ENCODE data around the gene SPPL3. TPM values are rescaled to one million over a fixed set of nuclear protein-coding genes. Genes with fewer than 3 reads are reported as not detected.

SPPL3 gene
- total RNA-seq, 4 donors from 2014 or later: 30.3 to 47.1 (median 34.2) TPM

DNA sequence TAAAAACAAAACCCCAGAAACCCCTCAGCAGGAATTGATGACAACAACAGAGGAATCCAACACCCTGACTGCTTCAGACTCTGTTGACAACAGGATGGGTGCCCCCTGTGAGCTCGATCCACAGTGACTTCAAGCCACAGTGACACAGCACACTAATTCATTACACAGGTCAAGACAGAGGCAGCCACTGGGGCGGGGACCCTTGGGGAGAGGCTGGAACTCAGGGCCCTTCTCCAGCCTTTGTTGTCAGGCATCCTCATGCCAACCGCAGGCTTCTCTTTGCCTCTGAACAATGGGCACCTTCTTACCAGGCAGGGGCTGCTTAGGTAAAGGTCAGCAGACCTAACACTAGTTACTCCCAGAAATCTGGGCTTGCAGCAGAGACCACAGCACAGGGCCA lies 140.9 kb downstream of the SPPL3 start:
- Histone ChIP-seq H3K27me3 (no peaks in the 10 kb centered on the region), H3K36me3 (peaks cover 29 to 90% (median 30%) of the 10 kb centered on the region in 3 donors), H3K4me3 (no peak overlapping the region), H3K27ac (no peak overlapping the region), H3K9me3 (no peaks in the 10 kb centered on the region), H3K4me1 (peaks cover 0 to 34% (median 0%) of the 10 kb centered on the region in 3 donors)
- no peak for DNase-seq
- intact Hi-C loops (cut with DNase I): no loop called here
- WGBS, 2 donors: 33 to 100% methylated on average over 1 of the region's 3 CpGs
- TF ChIP-seq POLR2A (IDR thresholded peaks at IDR 0.05): no peak
- TF ChIP-seq, protein P1, sequence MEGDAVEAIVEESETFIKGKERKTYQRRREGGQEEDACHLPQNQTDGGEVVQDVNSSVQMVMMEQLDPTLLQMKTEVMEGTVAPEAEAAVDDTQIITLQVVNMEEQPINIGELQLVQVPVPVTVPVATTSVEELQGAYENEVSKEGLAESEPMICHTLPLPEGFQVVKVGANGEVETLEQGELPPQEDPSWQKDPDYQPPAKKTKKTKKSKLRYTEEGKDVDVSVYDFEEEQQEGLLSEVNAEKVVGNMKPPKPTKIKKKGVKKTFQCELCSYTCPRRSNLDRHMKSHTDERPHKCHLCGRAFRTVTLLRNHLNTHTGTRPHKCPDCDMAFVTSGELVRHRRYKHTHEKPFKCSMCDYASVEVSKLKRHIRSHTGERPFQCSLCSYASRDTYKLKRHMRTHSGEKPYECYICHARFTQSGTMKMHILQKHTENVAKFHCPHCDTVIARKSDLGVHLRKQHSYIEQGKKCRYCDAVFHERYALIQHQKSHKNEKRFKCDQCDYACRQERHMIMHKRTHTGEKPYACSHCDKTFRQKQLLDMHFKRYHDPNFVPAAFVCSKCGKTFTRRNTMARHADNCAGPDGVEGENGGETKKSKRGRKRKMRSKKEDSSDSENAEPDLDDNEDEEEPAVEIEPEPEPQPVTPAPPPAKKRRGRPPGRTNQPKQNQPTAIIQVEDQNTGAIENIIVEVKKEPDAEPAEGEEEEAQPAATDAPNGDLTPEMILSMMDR (IDR thresholded peaks at IDR 0.05): no peak

DNA sequence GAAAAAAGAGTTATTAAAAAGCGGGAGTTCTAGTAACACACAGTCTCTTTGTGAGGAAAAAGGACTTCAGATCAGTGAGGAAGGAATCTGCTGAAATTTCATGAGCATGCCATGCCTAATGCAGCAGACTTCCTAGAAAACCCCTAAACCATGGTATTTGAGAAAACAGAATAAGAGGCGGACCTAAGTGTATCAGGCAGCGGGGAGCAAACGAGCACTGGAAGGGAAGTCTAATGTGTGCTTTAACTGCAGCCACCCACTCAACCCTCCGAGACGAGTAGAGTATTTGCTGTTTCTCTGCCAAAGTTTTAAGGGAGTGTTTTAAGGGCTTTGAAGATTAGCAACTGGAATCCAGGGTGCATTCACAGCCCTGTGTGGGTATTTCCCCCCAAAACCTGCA lies 142.1 kb downstream of the SPPL3 start:
- TF ChIP-seq, protein P1 (IDR thresholded peaks at IDR 0.05): no peak
- no peak for TF ChIP-seq POLR2A (IDR thresholded peaks at IDR 0.05)
- H3K27ac ChIP-seq: peak overlapping the region; percentile 23 to 74 (median 58)
- H3K9me3 ChIP-seq: no peaks in the 10 kb centered on the region
- H3K4me3 ChIP-seq: no peak overlapping the region
- intact Hi-C loops (cut with DNase I): no loop called here
- peaks cover 0 to 34% (median 0%) of the 10 kb centered on the region in 3 donors for H3K4me1 ChIP-seq
- 49 to 62% methylated on average over 6 of the region's 6 CpGs for WGBS, 2 donors
- no peaks in the 10 kb centered on the region for H3K27me3 ChIP-seq
- DNase-seq: no peak
- peaks cover 18 to 79% (median 19%) of the 10 kb centered on the region in 3 donors for H3K36me3 ChIP-seq

DNA sequence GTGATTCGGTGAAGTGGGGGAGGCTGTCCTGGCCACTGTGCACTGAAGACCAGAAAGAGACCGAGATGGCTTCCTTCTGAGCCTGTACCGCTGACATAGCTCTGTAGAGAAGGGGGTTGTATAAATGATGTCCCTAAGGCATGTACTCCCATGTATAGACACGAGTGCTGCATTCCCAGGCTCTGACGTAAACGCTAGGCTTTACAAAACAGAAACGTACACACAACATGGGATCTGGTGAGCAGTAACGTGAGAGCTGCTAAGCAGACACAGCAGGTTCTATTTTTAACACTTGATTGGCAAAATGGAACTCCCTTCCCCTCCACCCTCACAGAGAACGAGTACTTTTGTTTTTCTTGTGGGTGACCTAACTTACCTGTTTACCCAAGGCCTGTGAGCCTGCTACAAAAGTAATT lies 142.6 kb downstream of the SPPL3 start:
- TF ChIP-seq, protein P1 (IDR thresholded peaks at IDR 0.05): no peak
- TF ChIP-seq POLR2A (IDR thresholded peaks at IDR 0.05): no peak
- H3K4me3 ChIP-seq: no peak overlapping the region
- H3K27ac ChIP-seq: peak overlapping the region; percentile 23 to 74 (median 58)
- no peak for DNase-seq
- intact Hi-C loops (cut with DNase I): no loop called here
- H3K9me3 ChIP-seq: no peaks in the 10 kb centered on the region
- no peaks in the 10 kb centered on the region for H3K27me3 ChIP-seq
- H3K36me3 ChIP-seq: peaks cover 14 to 73% (median 15%) of the 10 kb centered on the region in 3 donors
- peaks cover 0 to 34% (median 0%) of the 10 kb centered on the region in 3 donors for H3K4me1 ChIP-seq
- WGBS, 2 donors: 42 to 45% methylated on average over 9 of the region's 9 CpGs

DNA sequence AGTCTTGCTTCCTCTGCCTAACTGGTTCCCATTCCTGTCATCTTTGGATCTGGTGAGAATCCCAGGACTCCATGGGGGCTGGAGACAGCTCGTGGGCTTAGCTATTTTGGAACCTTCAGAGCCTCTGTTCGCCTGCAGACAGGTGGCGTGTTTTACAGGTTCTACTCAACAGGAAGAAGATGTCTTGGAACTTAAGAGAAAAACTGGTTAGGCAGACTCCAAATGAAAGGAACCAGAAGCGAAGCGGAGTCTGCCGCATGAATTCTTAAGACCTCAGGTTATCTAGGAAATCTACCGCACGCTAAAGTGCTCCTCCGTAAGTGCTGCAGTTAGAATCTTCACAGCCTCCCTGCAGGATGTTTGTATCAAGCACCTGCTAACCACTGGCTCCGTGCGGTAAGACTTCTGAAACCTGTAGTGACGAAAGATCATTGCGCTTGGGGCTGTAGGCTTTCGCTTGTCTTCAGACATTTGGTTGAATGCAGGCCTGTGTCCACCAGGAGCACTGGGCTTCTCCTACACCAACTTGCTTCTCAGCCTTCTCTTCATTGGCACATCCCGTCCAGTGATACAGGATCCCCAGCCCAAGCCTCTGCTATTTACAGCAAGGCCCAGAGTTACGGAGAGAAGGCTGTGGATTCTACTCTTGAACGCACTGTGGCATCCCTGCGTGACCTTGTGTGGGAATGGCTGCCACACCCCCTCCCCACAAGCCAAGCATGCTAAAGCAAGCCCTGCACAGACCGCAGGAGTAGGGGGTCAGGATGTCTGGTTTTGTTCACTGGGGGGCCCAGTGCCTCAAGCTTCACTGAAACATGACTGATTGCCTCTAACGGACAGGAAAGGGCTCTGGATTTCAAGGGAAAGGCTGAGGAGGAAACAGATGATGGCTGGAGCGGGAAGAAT lies 143.6 kb downstream of the SPPL3 start:
- Histone ChIP-seq H3K27ac (peak overlapping the region in 3 of 4 donors; percentile 23 to 74 (median 67)), H3K4me3 (no peak overlapping the region), H3K36me3 (peaks cover 11 to 64% (median 11%) of the 10 kb centered on the region in 3 donors), H3K9me3 (no peaks in the 10 kb centered on the region), H3K27me3 (no peaks in the 10 kb centered on the region), H3K4me1 (peaks cover 0 to 34% (median 0%) of the 10 kb centered on the region in 3 donors)
- intact Hi-C loops (cut with DNase I): no loop called here
- DNase-seq: no peak
- WGBS, 2 donors: 87 to 90% methylated on average over 18 to 21 of the region's 21 CpGs
- TF ChIP-seq, protein P1 (IDR thresholded peaks at IDR 0.05): no peak
- no peak for TF ChIP-seq POLR2A (IDR thresholded peaks at IDR 0.05)

Measured in esophagus squamous epithelium (tissue), 5 donors.